Epithelial cell of alveolus of lung (primary cell): Measurements from ENCODE around the gene EGF. TPM values are rescaled to one million over a fixed set of nuclear protein-coding genes. Genes with fewer than 3 reads are reported as not detected.

ENCODE experiments used
- total RNA-seq: library from RNA; depleted of rRNA; stranded (reverse); fragments of >200 nt; gene quantifications from 2 replicates; pipeline ENCODE4 v1.2.1, GENCODE V29; 2015

EGF gene
- total RNA-seq: 0.08 and 0.13 TPM in 2 replicates

DNA sequence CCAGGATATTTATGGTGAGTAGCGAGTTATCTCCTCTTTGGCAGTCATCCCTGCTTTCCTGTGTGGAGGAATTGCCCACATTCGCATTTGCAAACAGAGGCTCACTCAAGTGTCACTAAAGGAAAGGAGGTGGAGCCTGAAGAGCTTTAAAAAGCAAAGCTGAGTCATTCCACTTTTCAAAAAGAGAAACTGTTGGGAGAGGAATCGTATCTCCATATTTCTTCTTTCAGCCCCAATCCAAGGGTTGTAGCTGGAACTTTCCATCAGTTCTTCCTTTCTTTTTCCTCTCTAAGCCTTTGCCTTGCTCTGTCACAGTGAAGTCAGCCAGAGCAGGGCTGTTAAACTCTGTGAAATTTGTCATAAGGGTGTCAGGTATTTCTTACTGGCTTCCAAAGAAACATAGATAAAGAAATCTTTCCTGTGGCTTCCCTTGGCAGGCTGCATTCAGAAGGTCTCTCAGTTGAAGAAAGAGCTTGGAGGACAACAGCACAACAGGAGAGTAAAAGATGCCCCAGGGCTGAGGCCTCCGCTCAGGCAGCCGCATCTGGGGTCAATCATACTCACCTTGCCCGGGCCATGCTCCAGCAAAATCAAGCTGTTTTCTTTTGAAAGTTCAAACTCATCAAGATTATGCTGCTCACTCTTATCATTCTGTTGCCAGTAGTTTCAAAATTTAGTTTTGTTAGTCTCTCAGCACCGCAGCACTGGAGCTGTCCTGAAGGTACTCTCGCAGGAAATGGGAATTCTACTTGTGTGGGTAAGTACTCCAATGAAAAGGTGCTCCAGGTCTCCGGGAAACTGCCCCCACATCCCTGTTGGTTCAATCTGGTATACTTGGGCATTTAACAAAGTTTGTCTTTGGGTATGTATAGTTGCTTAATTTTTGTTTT lies at the start of gene EGF:
EGF (plus strand) TSS at position 178 of the 890 bp plus-strand sequence; CDS start at position 631, 453 bp downstream.

Other genes with a start within 250 kb of the EGF start
- 13.7 and 30.5 TPM in 2 replicates for gene CASP6, start 209.4 kb upstream of the EGF start, total RNA-seq
- 13.7 and 28.3 TPM in 2 replicates for gene PLA2G12A, start 182.8 kb upstream of the EGF start, total RNA-seq
- gene CFI, start 110.9 kb upstream of the EGF start, total RNA-seq: 12.2 and 18.3 TPM in 2 replicates
- gene GAR1, start 97.1 kb upstream of the EGF start, total RNA-seq: 13.2 and 17.0 TPM in 2 replicates
- gene RRH, start 84.9 kb upstream of the EGF start, total RNA-seq: 0.13 and 0.24 TPM in 2 replicates
- under 0.01 TPM in 1 of 2 replicates, not detected in the other for gene LRIT3, start 64.8 kb upstream of the EGF start, total RNA-seq